C4-2B (cell line): ENCODE results near the gene DAD1.

Source experiments
- H3K27ac ChIP-seq: fragments of 450-650 bp; 2 replicates; pipeline ENCODE4 v1.5.1; 2017
- CTCF ChIP-seq: fragments of 450-650 bp; conservative IDR thresholded peaks from 2 replicates; pipeline ENCODE4 v1.5.1; 2017; ENCODE audit warnings: mild to moderate bottlenecking
- ZFX ChIP-seq: fragments of 450-650 bp; IDR thresholded peaks from 2 replicates; pipeline ENCODE4 v1.6.1; 2017

The DAD1 gene

GRCh38 chr14:22539831-22540230 lies 49.2 kb downstream of the DAD1 start:
- no peak overlapping the region for H3K27ac ChIP-seq
- TF ChIP-seq CTCF: no peak
- no peak for TF ChIP-seq ZFX

- TF ChIP-seq CTCF: no peak
- no peak for TF ChIP-seq ZFX
- H3K27ac ChIP-seq: no peak overlapping the region
Observed at GRCh38 chr14:22538671-22539228, 50.3 kb downstream of the DAD1 start.

- no peak overlapping the region for H3K27ac ChIP-seq
- no peak for TF ChIP-seq ZFX
Observed at GRCh38 chr14:22537436-22538310, 51.4 kb downstream of the DAD1 start.

GRCh38 chr14:22536853-22537338 lies 52.1 kb downstream of the DAD1 start:
- H3K27ac ChIP-seq: no peak overlapping the region
- no peak for TF ChIP-seq ZFX
- no peak for TF ChIP-seq CTCF

GRCh38 chr14:22535916-22536315 lies 53.1 kb downstream of the DAD1 start:
- no peak overlapping the region for H3K27ac ChIP-seq
- TF ChIP-seq ZFX (no peak), CTCF (no peak)

- no peak overlapping the region for H3K27ac ChIP-seq
- TF ChIP-seq ZFX (no peak), CTCF (no peak)
Observed at GRCh38 chr14:22535126-22535525, 53.9 kb downstream of the DAD1 start.

GRCh38 chr14:22534547-22534946 lies 54.5 kb downstream of the DAD1 start:
- no peak for TF ChIP-seq CTCF
- no peak for TF ChIP-seq ZFX
- H3K27ac ChIP-seq: no peak overlapping the region
